Endometrial microvascular endothelial cells (primary cell): Measurements from ENCODE around the gene C3orf22. TPM values are rescaled to one million over a fixed set of nuclear protein-coding genes. Genes with fewer than 3 reads are reported as not detected.
"Not testable (repeated sequence)": the region's sequence is repeated elsewhere in the genome, so short reads cannot be mapped to it uniquely, and the experiment has no call there.

Experiments used
- in situ Hi-C: cut with HindIII; loops from 2 replicates; pipeline ENCODE4 v1.10.0; 2017; ENCODE audit warnings: low sequenced_read_pairs, low pct_unique_long_range_greater_than_20kb; ENCODE audit errors: inconsistent ontology term
- total RNA-seq: library from RNA; depleted of rRNA; stranded (reverse); fragments of >200 nt; gene quantifications from one replicate; pipeline ENCODE4 v1.2.3, GENCODE V29; 2015; ENCODE audit errors: inconsistent ontology term

Gene C3orf22
- total RNA-seq, result not detected

GRCh38 chr3:126558336-126559071 is at the start of gene C3orf22:
Gene C3orf22, minus strand, starts transcription at chr3:126558932. Its CDS starts 5,542 bp downstream, at chr3:126553390.
- in situ Hi-C loops, result no loop called here

- in situ Hi-C loops, result no loop called here
Measured at GRCh38 chr3:126607214-126607908, 48.6 kb upstream of the C3orf22 start.

- in situ Hi-C loops, result no loop called here
Measured at GRCh38 chr3:126606001-126606400, 47.3 kb upstream of the C3orf22 start.

- in situ Hi-C loops, result no loop called here
Measured at GRCh38 chr3:126604691-126605090, 46.0 kb upstream of the C3orf22 start.

- in situ Hi-C loops, result no loop called here
Measured at GRCh38 chr3:126599101-126599500, 40.4 kb upstream of the C3orf22 start.

- in situ Hi-C loops, result not testable (repeated sequence)
Measured at GRCh38 chr3:126595479-126595878, 36.7 kb upstream of the C3orf22 start.

GRCh38 chr3:126591515-126591914 is 32.8 kb upstream of the C3orf22 start:
- in situ Hi-C loops, result not testable (repeated sequence)

GRCh38 chr3:126582311-126582710 is 23.6 kb upstream of the C3orf22 start:
- in situ Hi-C loops, result no loop called here

GRCh38 chr3:126581569-126581968 is 22.8 kb upstream of the C3orf22 start:
- in situ Hi-C loops, result no loop called here

GRCh38 chr3:126580746-126581145 is 22.0 kb upstream of the C3orf22 start:
- in situ Hi-C loops, result no loop called here

- in situ Hi-C loops, result no loop called here
Measured at GRCh38 chr3:126578702-126579101, 20.0 kb upstream of the C3orf22 start.

- in situ Hi-C loops, result no loop called here
Measured at GRCh38 chr3:126577261-126577660, 18.5 kb upstream of the C3orf22 start.

- in situ Hi-C loops, result no loop called here
Measured at GRCh38 chr3:126573492-126574117, 14.9 kb upstream of the C3orf22 start.

GRCh38 chr3:126571078-126571477 is 12.3 kb upstream of the C3orf22 start:
- in situ Hi-C loops, result no loop called here

- in situ Hi-C loops, result no loop called here
Measured at GRCh38 chr3:126570103-126570541, 11.4 kb upstream of the C3orf22 start.

GRCh38 chr3:126569390-126569975 is 10.8 kb upstream of the C3orf22 start:
- in situ Hi-C loops, result no loop called here

- in situ Hi-C loops, result no loop called here
Measured at GRCh38 chr3:126568776-126569342, 10.1 kb upstream of the C3orf22 start.

- in situ Hi-C loops, result no loop called here
Measured at GRCh38 chr3:126567696-126568438, 9.1 kb upstream of the C3orf22 start.
